HepG2 (cell line): ENCODE data around the gene PTPRN. TPM values are rescaled to one million over a fixed set of nuclear protein-coding genes. Genes with fewer than 3 reads are reported as not detected.

ENCODE experiments used
- EEA1 ChIP-seq: sonication (generic); formaldehyde crosslinking; IDR thresholded peaks from 2 replicates; pipeline ENCODE4 v1.5.1; 2020; ENCODE audit warnings: mild to moderate bottlenecking, missing genetic modification reagents, borderline replicate concordance
- HMG20A ChIP-seq: IDR thresholded peaks from 2 replicates; pipeline ENCODE4 v1.6.1; 2016; ENCODE audit warnings: borderline replicate concordance
- IRF1 ChIP-seq: sonication (generic); formaldehyde crosslinking; IDR thresholded peaks from 2 replicates; pipeline ENCODE4 v1.4.0; 2020; ENCODE audit warnings: low read depth, mild to moderate bottlenecking, missing genetic modification reagents
- KDM2A ChIP-seq: sonication (generic); formaldehyde crosslinking; IDR thresholded peaks from 2 replicates; pipeline ENCODE4 v1.4.0; 2020; ENCODE audit warnings: low read depth, missing genetic modification reagents, borderline replicate concordance
- NCOA5 ChIP-seq: sonication (generic); formaldehyde crosslinking; IDR thresholded peaks from 2 replicates; pipeline ENCODE4 v1.4.0; 2020; ENCODE audit warnings: missing genetic modification reagents
- NFIC ChIP-seq: IDR thresholded peaks from 2 replicates; pipeline ENCODE4 v1.6.1; 2012; ENCODE audit warnings: mild to moderate bottlenecking, low read length, inconsistent platforms
- PAX8 ChIP-seq: sonication (generic); formaldehyde crosslinking; IDR thresholded peaks from 2 replicates; pipeline ENCODE4 v1.8.0; 2022; ENCODE audit warnings: mild to moderate bottlenecking, missing genetic modification reagents, borderline replicate concordance
- SETDB1 ChIP-seq: sonication (generic); formaldehyde crosslinking; IDR thresholded peaks from 2 replicates; pipeline ENCODE4 v1.5.1; 2020; ENCODE audit warnings: missing genetic modification reagents, mild to moderate bottlenecking, borderline replicate concordance
- SMARCE1 ChIP-seq: fragments of 450-650 bp; IDR thresholded peaks from 2 replicates; pipeline ENCODE4 v1.6.1; 2017; ENCODE audit warnings: borderline replicate concordance
- THAP11 ChIP-seq: IDR thresholded peaks from 2 replicates; pipeline ENCODE4 v1.6.1; 2016; ENCODE audit warnings: missing biosample characterization, missing genetic modification reagents
- THAP9 ChIP-seq: sonication (generic); formaldehyde crosslinking; IDR thresholded peaks from 2 replicates; pipeline ENCODE4; 2020; ENCODE audit warnings: missing genetic modification reagents, mild to moderate bottlenecking, borderline replicate concordance
- TOPORS ChIP-seq: sonication (generic); formaldehyde crosslinking; IDR thresholded peaks from 2 replicates; pipeline ENCODE4 v1.8.0; 2023; ENCODE audit warnings: mild to moderate bottlenecking, missing genetic modification reagents
- ZBTB42 ChIP-seq: sonication (generic); formaldehyde crosslinking; IDR thresholded peaks from 2 replicates; pipeline ENCODE4 v1.5.0; 2020; ENCODE audit warnings: mild to moderate bottlenecking, missing genetic modification reagents
- ZNF572 ChIP-seq: sonication (generic); formaldehyde crosslinking; IDR thresholded peaks from 2 replicates; pipeline ENCODE4 v1.5.1; 2020; ENCODE audit warnings: mild to moderate bottlenecking, missing genetic modification reagents
- ZNF605 ChIP-seq: sonication (generic); formaldehyde crosslinking; IDR thresholded peaks from 2 replicates; pipeline ENCODE4 v1.8.0; 2022; ENCODE audit warnings: mild to moderate bottlenecking, missing genetic modification reagents
- polyA plus RNA-seq, 8 experiments: library from polyadenylated mRNA; depleted of rRNA in 3 of 8; stranded (reverse) in 7 of 8; unstranded in 1 of 8; fragments of >200 nt; fragmentation: Illumina TruSeq in 4 of 8; extraction: Trizol in 4 of 8; gene quantifications; 2 replicates each; pipeline versions ENCODE4 v1.2.1 to v1.2.3, GENCODE V29; 2011 to 2016; ENCODE audit warnings: low read depth in 4 of 8, missing spikeins in 1 of 8, mixed read lengths in 1 of 8; ENCODE audit not compliant: insufficient read depth in 1 of 8
- total RNA-seq, 5 experiments: library from RNA; depleted of rRNA; stranded (reverse); fragments of >200 nt; fragmentation: Illumina TruSeq; extraction: Trizol; gene quantifications; 2 replicates each; pipeline ENCODE4 v1.2.3, GENCODE V29; 2016; ENCODE audit warnings: low read depth in 1 of 5
- TF ChIP-seq, protein P1 (sequence below): sonication (generic); formaldehyde crosslinking; IDR thresholded peaks from 2 replicates; pipeline ENCODE4 v1.5.1; 2020; ENCODE audit warnings: mild to moderate bottlenecking, missing genetic modification reagents, borderline replicate concordance
- TF ChIP-seq, protein P2 (sequence below): sonication (generic); formaldehyde crosslinking; conservative IDR thresholded peaks from 2 replicates; pipeline ENCODE4 v1.8.1; 2023; ENCODE audit warnings: missing genetic modification reagents
- TF ChIP-seq, protein P3 (sequence below): sonication (generic); formaldehyde crosslinking; conservative IDR thresholded peaks from 2 replicates; pipeline ENCODE4 v1.4.0; 2020; ENCODE audit warnings: mild to moderate bottlenecking, missing genetic modification reagents, moderate library complexity

Gene PTPRN
- total and polyA plus RNA-seq, 2 of the 13 experiments (the other 11 are each of a cell fraction or from before 2014, with no cell fraction given): 0.26 TPM; not detected in 1

DNA sequence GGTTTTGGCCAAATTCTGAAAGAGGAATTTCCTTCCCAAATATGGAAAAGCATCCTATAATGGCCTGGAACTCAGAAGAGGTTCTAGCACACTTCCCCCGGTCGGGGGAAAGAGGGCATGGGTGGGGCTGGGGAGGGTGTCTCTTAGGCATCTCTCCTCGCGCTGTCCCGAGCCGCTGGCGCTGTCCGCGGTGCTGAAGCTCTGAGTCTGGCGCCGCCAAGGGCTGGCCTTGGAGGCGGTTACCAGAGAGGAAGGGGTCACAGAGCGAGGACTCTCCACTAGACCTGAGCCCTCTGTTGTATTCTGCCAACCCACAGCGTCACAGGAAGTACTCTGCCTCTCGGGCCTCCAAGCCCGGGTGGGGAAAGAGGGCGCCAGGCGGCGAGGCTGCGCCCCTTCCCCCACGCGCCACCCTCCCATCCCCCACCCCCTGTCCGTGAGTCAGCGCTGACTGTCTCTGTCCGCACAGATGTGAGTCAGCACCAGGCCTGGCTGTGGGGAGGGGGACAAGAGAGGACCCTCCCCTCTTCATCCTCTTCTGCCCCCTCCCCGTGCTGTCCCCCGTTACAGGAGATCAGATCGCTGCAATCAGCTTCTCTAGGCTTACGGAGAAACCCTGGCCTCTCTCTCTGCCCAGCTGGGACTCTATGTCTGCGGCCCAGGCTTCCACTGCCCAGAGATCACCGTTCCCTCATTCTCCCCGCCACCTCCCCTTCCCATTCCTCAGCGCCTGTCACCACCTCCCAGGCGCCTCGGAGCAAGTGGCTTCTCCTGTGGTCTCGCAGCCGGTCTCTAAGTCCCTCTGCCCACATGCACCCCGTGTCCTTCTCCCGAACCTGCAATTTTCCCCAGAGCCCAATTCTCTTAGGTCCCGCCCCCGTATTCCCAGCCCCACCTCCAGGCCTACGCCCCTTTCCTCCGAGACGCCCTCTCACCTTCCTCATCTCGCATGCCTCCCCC is 779 bp downstream of the PTPRN start (continued):
- TF ChIP-seq SMARCE1 (no peak), ZNF605 (peak; percentile 90), NCOA5 (no peak), IRF1 (CRISPR knock-in tag) (0 out of 2 replicates have a peak, but pooled peaks have one; percentile 83), NFIC (no peak), KDM2A (CRISPR knock-in tag) (peak; percentile 92), THAP11 (peak; percentile 76), ZBTB42 (CRISPR knock-in tag) (no peak), TOPORS (CRISPR knock-in tag) (peak; percentile 69; the same call in 1 of the 2 replicates), PAX8 (peak; percentile 97; the same call in 1 of the 2 replicates), EEA1 (CRISPR knock-in tag) (peak; percentile 95; the same call in 1 of the 2 replicates), HMG20A (CRISPR knock-in tag) (peak; percentile 47; the same call in 1 of the 2 replicates), SETDB1 (CRISPR knock-in tag) (no peak), THAP9 (CRISPR knock-in tag) (peak; percentile 73; the same call in 1 of the 2 replicates), ZNF572 (no peak)
- TF ChIP-seq, protein P1, sequence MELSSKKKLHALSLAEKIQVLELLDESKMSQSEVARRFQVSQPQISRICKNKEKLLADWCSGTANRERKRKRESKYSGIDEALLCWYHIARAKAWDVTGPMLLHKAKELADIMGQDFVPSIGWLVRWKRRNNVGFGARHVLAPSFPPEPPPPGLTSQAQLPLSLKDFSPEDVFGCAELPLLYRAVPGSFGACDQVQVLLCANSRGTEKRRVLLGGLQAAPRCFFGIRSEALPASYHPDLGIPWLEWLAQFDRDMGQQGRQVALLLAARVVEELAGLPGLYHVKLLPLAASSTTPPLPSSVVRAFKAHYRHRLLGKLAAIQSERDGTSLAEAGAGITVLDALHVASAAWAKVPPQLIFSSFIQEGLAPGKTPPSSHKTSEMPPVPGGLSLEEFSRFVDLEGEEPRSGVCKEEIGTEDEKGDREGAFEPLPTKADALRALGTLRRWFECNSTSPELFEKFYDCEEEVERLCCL (CRISPR knock-in tag): peak; percentile 37; the same call in 1 of the 2 replicates
- TF ChIP-seq, protein P2, sequence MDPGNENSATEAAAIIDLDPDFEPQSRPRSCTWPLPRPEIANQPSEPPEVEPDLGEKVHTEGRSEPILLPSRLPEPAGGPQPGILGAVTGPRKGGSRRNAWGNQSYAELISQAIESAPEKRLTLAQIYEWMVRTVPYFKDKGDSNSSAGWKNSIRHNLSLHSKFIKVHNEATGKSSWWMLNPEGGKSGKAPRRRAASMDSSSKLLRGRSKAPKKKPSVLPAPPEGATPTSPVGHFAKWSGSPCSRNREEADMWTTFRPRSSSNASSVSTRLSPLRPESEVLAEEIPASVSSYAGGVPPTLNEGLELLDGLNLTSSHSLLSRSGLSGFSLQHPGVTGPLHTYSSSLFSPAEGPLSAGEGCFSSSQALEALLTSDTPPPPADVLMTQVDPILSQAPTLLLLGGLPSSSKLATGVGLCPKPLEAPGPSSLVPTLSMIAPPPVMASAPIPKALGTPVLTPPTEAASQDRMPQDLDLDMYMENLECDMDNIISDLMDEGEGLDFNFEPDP: no peak
- TF ChIP-seq, protein P3, sequence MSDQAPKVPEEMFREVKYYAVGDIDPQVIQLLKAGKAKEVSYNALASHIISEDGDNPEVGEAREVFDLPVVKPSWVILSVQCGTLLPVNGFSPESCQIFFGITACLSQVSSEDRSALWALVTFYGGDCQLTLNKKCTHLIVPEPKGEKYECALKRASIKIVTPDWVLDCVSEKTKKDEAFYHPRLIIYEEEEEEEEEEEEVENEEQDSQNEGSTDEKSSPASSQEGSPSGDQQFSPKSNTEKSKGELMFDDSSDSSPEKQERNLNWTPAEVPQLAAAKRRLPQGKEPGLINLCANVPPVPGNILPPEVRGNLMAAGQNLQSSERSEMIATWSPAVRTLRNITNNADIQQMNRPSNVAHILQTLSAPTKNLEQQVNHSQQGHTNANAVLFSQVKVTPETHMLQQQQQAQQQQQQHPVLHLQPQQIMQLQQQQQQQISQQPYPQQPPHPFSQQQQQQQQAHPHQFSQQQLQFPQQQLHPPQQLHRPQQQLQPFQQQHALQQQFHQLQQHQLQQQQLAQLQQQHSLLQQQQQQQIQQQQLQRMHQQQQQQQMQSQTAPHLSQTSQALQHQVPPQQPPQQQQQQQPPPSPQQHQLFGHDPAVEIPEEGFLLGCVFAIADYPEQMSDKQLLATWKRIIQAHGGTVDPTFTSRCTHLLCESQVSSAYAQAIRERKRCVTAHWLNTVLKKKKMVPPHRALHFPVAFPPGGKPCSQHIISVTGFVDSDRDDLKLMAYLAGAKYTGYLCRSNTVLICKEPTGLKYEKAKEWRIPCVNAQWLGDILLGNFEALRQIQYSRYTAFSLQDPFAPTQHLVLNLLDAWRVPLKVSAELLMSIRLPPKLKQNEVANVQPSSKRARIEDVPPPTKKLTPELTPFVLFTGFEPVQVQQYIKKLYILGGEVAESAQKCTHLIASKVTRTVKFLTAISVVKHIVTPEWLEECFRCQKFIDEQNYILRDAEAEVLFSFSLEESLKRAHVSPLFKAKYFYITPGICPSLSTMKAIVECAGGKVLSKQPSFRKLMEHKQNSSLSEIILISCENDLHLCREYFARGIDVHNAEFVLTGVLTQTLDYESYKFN (CRISPR knock-in tag): 0 out of 2 replicates have a peak, but pooled peaks have one; percentile 29
